ENCODE results near the gene RERE. TPM values are rescaled to one million over a fixed set of nuclear protein-coding genes. Genes with fewer than 3 reads are reported as not detected.

Gene RERE
- total and polyA plus RNA-seq, 7 donors, result 38.8 to 308 (median 99.7) TPM

DNA sequence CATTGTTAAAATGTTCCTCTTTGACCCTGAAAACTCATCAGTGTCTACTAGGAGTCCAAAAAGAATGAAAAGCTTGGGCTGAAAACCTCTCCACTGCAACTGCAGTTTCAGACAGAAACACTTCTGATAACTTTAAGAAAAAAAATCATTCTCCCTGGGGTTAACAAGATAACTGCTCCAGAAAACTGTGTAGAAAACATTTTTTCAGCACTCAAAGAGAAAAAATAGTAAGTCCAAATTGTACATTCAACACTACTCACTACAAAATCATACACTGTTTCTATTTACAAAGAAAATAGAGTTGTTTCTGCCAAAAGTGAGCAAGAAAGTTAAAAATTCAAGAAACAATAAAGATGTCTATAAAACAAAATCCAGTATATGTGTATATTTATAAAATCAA, 157.8 kb downstream of the RERE start:
- Histone ChIP-seq H3K9me3 (no peaks in the 10 kb centered on the region), H3K27ac (peak overlapping the region; percentile 94), H3K4me1 (peaks cover 56% of the 10 kb centered on the region)

DNA sequence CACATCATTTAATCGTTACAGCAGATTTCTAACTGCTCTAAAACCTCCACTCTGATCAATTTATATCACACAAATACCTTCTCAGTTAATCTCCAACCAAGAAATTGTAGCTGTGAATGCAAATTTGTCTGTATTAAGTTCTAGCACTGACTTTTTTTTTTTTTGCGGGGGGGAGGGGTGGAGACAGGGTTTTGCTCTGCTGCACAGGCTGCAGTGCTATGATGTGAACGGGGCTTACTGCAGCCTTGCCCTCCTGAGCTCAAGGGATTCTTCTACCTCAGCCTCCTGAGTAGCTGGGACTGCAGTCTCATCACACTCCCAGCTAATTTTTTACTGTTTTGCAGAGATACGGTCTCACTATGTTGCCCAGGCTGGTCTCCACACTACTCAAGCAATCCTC, 163.6 kb downstream of the RERE start:
- ATAC-seq (no peak), DNase-seq (no peak)
- H3K36me3 ChIP-seq (ENCODE audit: insufficient read depth in 1 of 2, low read depth in 1 of 2), result peaks cover 0 to 5% of the 10 kb centered on the region in 2 donors
- H3K4me3 ChIP-seq, result no peak overlapping the region
- H3K27me3 ChIP-seq (ENCODE audit: insufficient read depth in 3 of 3, low read length in 2 of 3), result no peaks in the 10 kb centered on the region
- WGBS, 3 donors, result 89 to 91% (median 89%) methylated on average over 4 of the region's 4 CpGs
- no peaks in the 10 kb centered on the region for H3K9me3 ChIP-seq
- H3K27ac ChIP-seq, result no peak overlapping the region
- TF ChIP-seq, protein P1, sequence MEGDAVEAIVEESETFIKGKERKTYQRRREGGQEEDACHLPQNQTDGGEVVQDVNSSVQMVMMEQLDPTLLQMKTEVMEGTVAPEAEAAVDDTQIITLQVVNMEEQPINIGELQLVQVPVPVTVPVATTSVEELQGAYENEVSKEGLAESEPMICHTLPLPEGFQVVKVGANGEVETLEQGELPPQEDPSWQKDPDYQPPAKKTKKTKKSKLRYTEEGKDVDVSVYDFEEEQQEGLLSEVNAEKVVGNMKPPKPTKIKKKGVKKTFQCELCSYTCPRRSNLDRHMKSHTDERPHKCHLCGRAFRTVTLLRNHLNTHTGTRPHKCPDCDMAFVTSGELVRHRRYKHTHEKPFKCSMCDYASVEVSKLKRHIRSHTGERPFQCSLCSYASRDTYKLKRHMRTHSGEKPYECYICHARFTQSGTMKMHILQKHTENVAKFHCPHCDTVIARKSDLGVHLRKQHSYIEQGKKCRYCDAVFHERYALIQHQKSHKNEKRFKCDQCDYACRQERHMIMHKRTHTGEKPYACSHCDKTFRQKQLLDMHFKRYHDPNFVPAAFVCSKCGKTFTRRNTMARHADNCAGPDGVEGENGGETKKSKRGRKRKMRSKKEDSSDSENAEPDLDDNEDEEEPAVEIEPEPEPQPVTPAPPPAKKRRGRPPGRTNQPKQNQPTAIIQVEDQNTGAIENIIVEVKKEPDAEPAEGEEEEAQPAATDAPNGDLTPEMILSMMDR (IDR thresholded peaks at IDR 0.05), result no peak
- peaks cover 22% of the 10 kb centered on the region for H3K4me1 ChIP-seq
- intact Hi-C loops (cut with DNase I), result no loop called here

More for the DNA sequence above, 157.8 kb downstream of the RERE start:
- DNase-seq (no peak), ATAC-seq (no peak)
- TF ChIP-seq, protein P1 (IDR thresholded peaks at IDR 0.05), result no peak
- intact Hi-C loops (cut with DNase I), result no loop called here
- no peak overlapping the region for H3K4me3 ChIP-seq
- no peaks in the 10 kb centered on the region for H3K27me3 ChIP-seq (ENCODE audit: insufficient read depth in 3 of 3, low read length in 2 of 3)
- H3K36me3 ChIP-seq (ENCODE audit: insufficient read depth in 1 of 2, low read depth in 1 of 2), result peaks cover 0 to 5% of the 10 kb centered on the region in 2 donors

DNA sequence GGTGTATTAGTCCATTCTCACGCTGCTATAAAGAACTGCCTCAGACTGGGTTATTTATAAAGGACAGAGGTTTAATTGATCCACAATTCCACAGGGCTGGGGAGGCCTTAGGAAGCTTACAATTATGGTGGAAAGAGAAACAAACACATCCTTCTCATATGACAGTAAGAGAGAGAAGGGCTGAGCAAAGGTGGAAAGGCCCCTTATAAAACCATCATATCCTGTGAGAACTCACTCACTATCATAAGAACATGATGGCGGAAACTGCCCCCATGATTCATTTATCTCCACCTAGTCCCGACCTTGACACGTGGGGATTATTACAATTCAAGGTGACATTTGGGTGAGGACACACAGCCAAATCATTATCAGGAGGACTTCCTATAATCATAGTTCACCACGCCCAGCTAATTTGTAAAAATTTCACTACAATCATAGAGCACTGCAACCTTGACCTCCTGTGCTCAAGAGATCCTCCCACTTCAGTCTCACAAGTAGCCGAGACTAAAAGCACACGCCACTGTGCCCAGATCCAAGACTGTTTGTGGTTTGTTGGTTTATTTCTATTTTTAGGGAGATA, 164.9 kb downstream of the RERE start:
- Histone ChIP-seq H3K9me3 (no peaks in the 10 kb centered on the region), H3K4me1 (peaks cover 34% of the 10 kb centered on the region), H3K4me3 (no peak overlapping the region), H3K36me3 (ENCODE audit: insufficient read depth in 1 of 2, low read depth in 1 of 2) (peaks cover 0 to 5% of the 10 kb centered on the region in 2 donors), H3K27me3 (ENCODE audit: insufficient read depth in 3 of 3, low read length in 2 of 3) (no peaks in the 10 kb centered on the region), H3K27ac (peak overlapping the region; percentile 52)
- TF ChIP-seq, protein P1 (IDR thresholded peaks at IDR 0.05), result no peak
- peak in 2 of 4 donors; percentile 10 to 35 for ATAC-seq
- intact Hi-C loops (cut with DNase I), result no loop called here
- WGBS, 3 donors, result 64 to 78% (median 65%) methylated on average over 7 of the region's 7 CpGs
- DNase-seq, result no peak

DNA sequence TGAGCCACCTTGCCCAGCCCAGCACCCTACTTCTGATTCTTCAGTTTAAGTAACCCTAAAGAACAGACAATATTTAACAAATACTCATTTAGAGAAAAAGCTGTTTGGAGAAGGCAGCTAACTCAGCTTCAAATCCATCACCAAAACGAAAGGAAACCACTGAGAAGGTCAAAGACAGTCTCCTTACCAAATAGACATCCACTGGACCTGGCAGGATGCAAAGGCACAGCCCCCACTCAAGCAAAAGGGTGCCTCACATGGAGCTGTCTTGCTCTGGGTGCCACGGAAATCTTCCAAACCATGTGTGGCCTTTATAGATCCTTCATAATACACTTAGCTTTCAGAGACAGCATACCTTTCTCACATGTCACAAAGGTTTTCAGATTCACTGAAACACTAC, 165.5 kb downstream of the RERE start:
- Histone ChIP-seq H3K9me3 (no peaks in the 10 kb centered on the region), H3K27me3 (ENCODE audit: insufficient read depth in 3 of 3, low read length in 2 of 3) (no peaks in the 10 kb centered on the region), H3K27ac (peak overlapping the region; percentile 52), H3K4me1 (peaks cover 38% of the 10 kb centered on the region), H3K36me3 (ENCODE audit: insufficient read depth in 1 of 2, low read depth in 1 of 2) (peaks cover 0 to 5% of the 10 kb centered on the region in 2 donors), H3K4me3 (no peak overlapping the region)
- ATAC-seq, result peak in 1 of 4 donors; percentile 19
- 40 to 62% (median 48%) methylated on average over 2 of the region's 2 CpGs for WGBS, 3 donors
- TF ChIP-seq, protein P1 (IDR thresholded peaks at IDR 0.05), result no peak
- intact Hi-C loops (cut with DNase I), result no loop called here
- DNase-seq, result no peak
